DMS 273 treated with DMSO at 0.1 percent for 48 hours (cell line): ENCODE results near the gene ZNF329.
"Not testable (repeated sequence)": the region's sequence is repeated elsewhere in the genome, so short reads cannot be mapped to it uniquely, and the experiment has no call there.

Experiments used
- DNase-seq: peaks from one replicate; lab custom pipeline; 2025; lab: John Stamatoyannopoulos, UW

ZNF329 gene

DNA sequence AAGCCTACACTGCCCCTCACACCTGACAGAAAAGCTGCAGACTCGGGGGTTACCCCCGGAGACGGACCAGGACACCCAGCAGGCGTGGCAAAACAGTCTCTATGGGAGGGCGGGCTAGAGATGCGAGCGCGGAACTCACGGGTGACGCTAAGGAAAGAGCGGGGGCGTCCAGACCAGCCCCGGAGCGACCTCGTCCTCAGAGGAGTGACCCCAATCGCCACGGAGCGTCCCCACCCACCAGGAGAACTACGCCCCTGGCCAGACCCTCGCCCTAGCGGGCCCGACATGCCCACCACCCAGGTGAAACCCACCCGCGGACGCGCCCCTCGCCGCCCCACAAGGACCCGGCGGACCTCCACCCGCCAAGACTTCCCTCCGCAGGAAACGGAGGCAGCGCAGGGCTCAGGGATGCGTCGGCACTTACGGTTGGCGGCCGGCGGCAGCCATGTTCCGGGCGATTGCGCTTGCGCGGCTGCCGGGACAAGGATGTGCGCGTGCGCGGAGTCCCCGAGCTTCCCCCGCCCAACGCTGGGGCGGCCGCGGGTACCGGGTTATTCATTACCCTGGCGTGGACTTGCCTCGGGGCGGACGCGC lies at the start of gene ZNF329:
ZNF329 (minus strand) TSS at position 462 of the 594 bp plus-strand sequence. CDS start 21,286 bp downstream, outside the sequence.
- DNase-seq: peak; percentile 61

DNA sequence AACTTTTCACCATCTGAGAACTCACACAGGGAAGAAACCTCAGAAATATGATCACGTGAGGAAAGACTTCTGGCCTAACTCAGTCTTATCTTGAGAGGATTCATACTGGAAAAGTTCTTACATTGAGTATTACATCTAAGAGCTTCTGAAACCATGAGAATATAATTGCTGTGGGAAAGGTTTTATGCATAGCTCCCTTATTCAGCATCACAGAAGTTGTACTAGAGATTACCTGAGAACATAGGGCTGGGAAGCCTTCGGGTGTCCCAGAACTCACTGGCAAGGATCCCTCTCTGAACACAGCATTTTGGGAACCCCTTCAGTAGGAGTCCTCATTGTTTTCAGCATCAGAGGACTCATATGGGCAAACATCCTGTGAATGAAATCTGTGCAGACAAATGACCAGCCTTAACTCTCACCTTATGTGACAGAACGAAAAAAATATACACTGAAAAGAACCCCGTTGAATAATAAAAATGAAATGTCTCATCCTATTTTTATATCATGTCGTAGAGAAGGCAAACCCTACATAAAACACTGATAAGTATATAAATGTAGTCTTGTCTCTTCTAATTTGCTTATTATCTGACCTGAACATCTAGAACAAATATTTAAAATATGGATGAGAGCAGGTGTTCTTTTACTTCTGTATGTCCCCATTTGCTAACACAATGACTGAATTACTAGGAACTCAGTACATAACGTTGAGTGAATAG lies 46.5 kb upstream of the ZNF329 start:
- peak; percentile 41 for DNase-seq

- no peak for DNase-seq
These were observed 33.2 kb upstream of the ZNF329 start for GRCh38 chr19:58183817-58184215.

DNA sequence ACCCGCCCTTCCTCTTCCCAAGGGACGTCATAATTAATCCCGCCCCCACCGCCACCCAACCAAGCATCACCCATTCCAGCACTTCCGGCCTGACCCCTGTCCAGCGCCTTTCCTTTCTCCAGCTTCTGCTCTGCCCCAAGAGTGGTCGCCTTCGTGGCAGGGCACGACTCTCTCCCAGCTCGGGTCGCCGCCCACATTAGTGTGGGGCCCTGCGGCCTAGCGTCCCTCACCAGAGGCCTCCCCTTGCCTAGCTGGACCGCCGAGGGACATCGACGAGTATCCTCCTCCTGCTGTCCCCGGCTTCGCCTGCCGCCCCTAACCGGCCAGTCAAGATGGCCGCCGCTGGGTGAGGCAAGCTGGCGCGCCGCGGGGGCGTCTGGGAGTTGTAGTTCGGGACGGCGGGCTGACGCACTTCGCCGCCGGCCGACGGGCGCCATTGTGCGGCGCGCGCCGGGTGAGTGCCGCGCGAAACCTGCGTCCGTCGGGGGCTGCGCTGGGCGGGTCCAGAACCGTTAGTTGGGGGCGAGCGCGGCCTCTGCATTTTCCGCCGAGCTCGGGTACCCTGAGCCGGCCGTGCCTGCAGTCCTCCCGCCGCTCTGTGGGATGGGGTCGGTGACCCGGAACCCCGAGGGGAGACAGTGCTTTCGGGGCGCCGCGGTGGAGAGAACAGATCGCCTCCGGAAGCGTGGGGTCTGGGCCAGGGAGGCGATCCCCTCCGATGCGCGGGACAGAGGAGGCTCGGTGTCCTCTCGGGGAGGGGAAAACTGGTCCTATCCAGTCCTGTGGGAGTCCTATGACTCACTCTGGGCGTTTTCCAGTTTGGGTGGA lies 32.6 kb upstream of the ZNF329 start, which contains the start of gene ZNF274:
ZNF274 (plus strand) TSS at position 73 of the 828 bp plus-strand sequence. CDS start 905 bp downstream, outside the sequence.
- DNase-seq: peak; percentile 77

DNA sequence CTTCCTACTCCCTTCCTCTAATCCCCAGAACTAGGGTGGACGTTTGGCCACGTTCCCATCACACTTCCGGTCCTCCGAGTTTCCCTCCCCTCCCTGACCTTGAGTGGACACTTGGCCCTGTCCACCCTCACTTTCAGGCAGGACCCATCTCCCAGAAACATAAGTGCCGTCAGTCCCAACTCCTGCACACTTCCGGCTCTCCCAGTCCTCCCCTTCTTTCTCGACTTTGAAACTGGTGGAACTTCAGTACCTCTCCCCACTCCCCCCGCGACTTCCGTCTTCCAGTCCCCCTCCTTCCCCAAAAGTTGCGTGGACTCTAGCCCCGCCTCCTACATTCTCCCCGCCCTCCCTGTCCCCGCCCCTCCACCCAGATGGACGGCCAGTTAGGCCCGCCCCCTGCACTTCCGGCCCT lies 32.0 kb upstream of the ZNF329 start:
- DNase-seq: no peak

- DNase-seq: no peak
These were observed 31.4 kb upstream of the ZNF329 start for GRCh38 chr19:58181902-58182576.

- DNase-seq: no peak
These were observed 20.3 kb upstream of the ZNF329 start for GRCh38 chr19:58170860-58171259.

DNA sequence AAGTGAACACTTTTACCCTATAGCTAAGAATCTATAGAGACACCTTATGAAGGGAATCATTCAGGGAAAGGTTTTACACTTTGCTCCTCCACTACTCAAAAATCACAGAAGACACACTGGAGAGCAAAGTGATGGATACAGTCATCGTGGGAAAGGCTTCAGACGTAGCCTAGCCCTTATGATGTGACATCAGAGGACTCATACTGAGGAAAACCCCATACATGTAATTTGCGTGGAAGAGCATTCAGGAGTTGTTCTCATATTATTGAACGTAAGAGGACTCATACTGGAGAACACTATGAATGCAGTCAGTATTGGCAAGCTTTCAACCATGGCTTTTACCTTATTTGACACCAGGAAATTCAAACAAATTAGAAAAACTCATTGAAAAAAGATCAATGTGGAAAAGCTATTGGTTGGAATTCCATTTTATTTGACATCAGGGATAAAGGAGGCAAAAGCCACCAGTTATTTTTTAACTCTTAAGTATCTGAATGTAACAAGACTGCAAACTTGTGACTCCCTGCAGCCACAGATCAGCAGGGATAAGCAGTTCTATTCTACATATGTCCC lies 16.2 kb upstream of the ZNF329 start:
- no peak for DNase-seq

- no peak for DNase-seq
These were observed 15.7 kb upstream of the ZNF329 start for GRCh38 chr19:58166268-58166667.

GRCh38 chr19:58157045-58157728 lies 6.6 kb upstream of the ZNF329 start:
- DNase-seq: no peak

DNA sequence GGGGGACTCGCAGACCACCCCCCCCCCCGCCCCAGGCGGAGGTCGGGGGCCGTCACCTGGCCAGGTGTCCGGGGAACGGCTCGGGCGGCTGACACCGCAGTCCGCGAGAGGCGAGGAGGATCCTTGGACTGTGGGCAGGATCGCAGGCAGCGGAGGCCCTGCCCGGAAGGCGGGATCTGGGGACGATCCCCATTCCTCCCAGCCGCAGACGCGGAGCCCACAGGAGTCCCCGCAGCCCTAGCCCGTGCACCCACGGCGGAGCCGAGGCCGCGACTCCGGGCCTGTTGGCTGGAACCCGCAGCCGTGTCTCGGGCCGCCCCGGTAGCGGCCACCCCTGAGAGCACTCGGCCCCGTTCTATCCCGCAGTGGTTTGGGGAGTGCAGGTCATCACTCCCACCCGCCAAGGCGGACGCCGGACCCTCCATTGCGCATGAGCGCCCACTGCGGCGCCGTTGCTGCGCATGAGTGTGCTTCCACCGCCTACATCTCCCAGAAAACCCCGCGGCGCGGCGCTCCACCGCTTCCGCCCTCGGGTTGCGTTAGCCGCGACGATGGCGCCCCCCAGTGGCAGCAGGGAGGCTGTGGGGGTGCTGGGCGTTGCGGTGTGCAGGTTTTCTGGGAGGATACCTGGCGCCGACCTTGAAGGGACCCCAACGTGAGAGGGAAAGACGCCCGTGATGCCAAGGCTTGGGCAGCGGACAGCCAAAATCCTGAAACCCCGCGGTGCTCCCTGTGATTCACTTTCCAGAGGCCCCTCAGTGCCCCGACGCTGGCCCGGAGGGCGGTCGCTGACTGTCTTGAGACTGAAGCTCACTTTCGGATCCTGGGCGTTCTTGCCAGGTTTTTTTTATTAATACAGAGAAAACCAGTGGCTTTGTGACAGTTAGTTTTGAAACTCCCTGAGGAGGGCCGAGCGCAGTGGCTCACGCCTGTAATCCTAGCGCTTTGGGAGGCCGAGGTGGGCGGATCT lies 4.4 kb upstream of the ZNF329 start:
- DNase-seq: peak; percentile 73

GRCh38 chr19:58154287-58154678 lies 3.7 kb upstream of the ZNF329 start:
- no peak for DNase-seq

DNA sequence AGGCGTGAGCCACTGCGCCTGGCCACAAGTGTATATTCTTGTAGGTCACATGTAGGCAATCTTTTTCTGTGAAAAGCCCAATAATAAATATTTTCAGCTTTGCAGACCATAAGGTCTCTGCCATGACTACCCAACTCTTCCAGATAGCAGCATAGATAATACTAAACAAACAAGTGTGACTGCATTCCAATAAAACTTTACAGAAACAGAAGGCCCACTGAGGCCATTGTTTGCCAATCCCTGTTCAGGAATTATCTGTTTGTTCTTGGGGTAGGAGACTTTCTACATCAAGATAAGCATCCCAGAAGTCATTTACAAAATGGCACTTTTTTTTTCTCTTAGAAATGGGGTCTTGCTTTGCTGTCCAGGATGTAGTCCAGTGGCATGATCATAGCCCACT lies 2.8 kb upstream of the ZNF329 start:
- no peak for DNase-seq

DNA sequence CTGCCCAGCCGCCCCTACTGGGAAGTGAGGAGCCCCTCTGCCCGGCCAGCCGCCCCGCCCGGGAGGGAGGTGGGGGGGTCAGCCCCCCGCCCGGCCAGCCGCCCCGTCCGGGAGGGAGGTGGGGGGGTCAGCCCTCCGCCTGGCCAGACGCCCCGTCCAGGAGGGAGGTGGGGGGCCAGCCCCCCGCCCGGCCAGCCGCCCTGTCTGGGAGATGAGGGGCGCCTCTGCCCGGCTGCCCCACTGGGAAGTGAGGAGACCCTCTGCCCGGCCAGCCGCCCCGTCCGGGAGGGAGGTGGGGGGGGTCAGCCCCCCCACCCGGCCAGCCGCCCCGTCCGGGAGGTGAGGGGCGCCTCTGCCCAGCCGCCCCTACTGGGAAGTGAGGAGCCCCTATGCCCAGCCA lies 3.1 kb downstream of the ZNF329 start:
- not testable (repeated sequence) for DNase-seq

- DNase-seq: no peak
These were observed 4.7 kb downstream of the ZNF329 start for GRCh38 chr19:58145849-58146248.

GRCh38 chr19:58134244-58134643 lies 16.3 kb downstream of the ZNF329 start:
- DNase-seq: no peak

GRCh38 chr19:58129284-58129683 lies 21.3 kb downstream of the ZNF329 start:
- DNase-seq: no peak

GRCh38 chr19:58128041-58128685 lies 22.4 kb downstream of the ZNF329 start:
- no peak for DNase-seq

GRCh38 chr19:58123354-58123753 lies 27.2 kb downstream of the ZNF329 start:
- no peak for DNase-seq
